ENCODE results near the gene EPHB1. TPM values are rescaled to one million over a fixed set of nuclear protein-coding genes. Genes with fewer than 3 reads are reported as not detected.

EPHB1 gene
- total and polyA plus RNA-seq, 4 donors: 0.23 to 1.7 (median 0.52) TPM

GRCh38 chr3:134768837-134769236 lies 26.2 kb upstream of the EPHB1 start:
- Histone ChIP-seq H3K9ac (ENCODE audit: low read depth in 1 of 2, low read length in 2 of 2) (no peak overlapping the region), H3K27me3 (ENCODE audit: control insufficient read depth in 4 of 4, insufficient read depth in 4 of 4, low read length in 3 of 4) (no peaks in the 10 kb centered on the region), H3K36me3 (ENCODE audit: control insufficient read depth in 4 of 4, insufficient read depth in 3 of 4, low read depth in 1 of 4, low read length in 3 of 4) (no peaks in the 10 kb centered on the region), H3K9me3 (ENCODE audit: control insufficient read depth in 4 of 4, low read length in 3 of 4) (no peaks in the 10 kb centered on the region), H3K27ac (ENCODE audit: low read depth in 1 of 2, low read length in 2 of 2) (no peak overlapping the region), H3K4me1 (ENCODE audit: control insufficient read depth in 4 of 4, insufficient read depth in 4 of 4, low read length in 3 of 4) (no peaks in the 10 kb centered on the region), H3K4me3 (ENCODE audit: low read depth in 1 of 3, low read length in 3 of 3) (no peak overlapping the region)
- no peak for DNase-seq (ENCODE audit: low spot score)
- 98% methylated on average over 5 of the region's 5 CpGs for WGBS
- TF ChIP-seq, protein P1, sequence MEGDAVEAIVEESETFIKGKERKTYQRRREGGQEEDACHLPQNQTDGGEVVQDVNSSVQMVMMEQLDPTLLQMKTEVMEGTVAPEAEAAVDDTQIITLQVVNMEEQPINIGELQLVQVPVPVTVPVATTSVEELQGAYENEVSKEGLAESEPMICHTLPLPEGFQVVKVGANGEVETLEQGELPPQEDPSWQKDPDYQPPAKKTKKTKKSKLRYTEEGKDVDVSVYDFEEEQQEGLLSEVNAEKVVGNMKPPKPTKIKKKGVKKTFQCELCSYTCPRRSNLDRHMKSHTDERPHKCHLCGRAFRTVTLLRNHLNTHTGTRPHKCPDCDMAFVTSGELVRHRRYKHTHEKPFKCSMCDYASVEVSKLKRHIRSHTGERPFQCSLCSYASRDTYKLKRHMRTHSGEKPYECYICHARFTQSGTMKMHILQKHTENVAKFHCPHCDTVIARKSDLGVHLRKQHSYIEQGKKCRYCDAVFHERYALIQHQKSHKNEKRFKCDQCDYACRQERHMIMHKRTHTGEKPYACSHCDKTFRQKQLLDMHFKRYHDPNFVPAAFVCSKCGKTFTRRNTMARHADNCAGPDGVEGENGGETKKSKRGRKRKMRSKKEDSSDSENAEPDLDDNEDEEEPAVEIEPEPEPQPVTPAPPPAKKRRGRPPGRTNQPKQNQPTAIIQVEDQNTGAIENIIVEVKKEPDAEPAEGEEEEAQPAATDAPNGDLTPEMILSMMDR (IDR thresholded peaks at IDR 0.05; ENCODE audit: low read depth, low read length, missing input control): no peak
- TF ChIP-seq EGR1 (IDR thresholded peaks at IDR 0.05; ENCODE audit: low read depth in 2 of 2): no peak
- TF ChIP-seq JUND (IDR thresholded peaks at IDR 0.05): no peak
- TF ChIP-seq, protein P2, sequence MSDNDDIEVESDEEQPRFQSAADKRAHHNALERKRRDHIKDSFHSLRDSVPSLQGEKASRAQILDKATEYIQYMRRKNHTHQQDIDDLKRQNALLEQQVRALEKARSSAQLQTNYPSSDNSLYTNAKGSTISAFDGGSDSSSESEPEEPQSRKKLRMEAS (IDR thresholded peaks at IDR 0.05): no peak
- TF ChIP-seq GABPA (IDR thresholded peaks at IDR 0.05 in 1 of 2, conservative IDR thresholded peaks at IDR 0.05 in 1 of 2): no peak
- no peak for TF ChIP-seq HNF4A (conservative IDR thresholded peaks at IDR 0.05)
- no peak for TF ChIP-seq REST (IDR thresholded peaks at IDR 0.05)
- no peak for TF ChIP-seq NR2F2 (IDR thresholded peaks at IDR 0.05)
- TF ChIP-seq YY1 (IDR thresholded peaks at IDR 0.05): no peak
- TF ChIP-seq, protein P3, sequence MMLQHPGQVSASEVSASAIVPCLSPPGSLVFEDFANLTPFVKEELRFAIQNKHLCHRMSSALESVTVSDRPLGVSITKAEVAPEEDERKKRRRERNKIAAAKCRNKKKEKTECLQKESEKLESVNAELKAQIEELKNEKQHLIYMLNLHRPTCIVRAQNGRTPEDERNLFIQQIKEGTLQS (IDR thresholded peaks at IDR 0.05): no peak
- TF ChIP-seq HNF4G (IDR thresholded peaks at IDR 0.05): no peak
- no peak for TF ChIP-seq RAD21 (IDR thresholded peaks at IDR 0.05)
- no peak for TF ChIP-seq FOXA1 (IDR thresholded peaks at IDR 0.05)
- no peak for TF ChIP-seq FOXA2 (IDR thresholded peaks at IDR 0.05)

DNA sequence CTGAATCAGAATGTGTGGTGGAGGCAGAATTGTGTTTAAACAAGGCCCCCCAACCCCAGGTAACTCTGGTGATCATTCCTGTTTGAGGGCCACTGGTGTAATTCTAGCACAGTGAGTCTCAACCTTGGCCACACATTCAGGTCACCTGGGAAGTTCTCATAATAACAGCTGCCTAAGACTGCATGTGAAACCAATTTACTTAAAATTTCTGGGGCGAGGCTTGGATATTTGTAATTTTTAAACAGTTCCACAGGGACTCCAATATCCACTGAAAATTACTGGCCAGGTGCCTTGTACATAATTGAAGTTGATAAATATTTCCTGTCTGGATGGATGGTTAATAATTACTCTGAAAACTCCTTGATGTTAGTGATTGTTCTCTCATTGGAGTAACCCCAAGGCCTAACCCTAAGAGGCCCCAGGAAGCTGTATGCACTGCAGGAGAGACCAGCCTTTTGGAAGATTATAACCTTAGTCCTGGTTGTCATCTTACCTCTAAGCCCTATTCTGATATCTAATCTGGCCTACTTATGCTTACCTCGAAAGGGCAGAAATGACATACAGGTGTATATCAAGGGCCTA lies 25.7 kb upstream of the EPHB1 start:
- 90% methylated on average over 2 of the region's 2 CpGs for WGBS
- DNase-seq (ENCODE audit: low spot score): no peak
- Histone ChIP-seq H3K9ac (ENCODE audit: low read depth in 1 of 2, low read length in 2 of 2) (no peak overlapping the region), H3K9me3 (ENCODE audit: control insufficient read depth in 4 of 4, low read length in 3 of 4) (no peaks in the 10 kb centered on the region), H3K36me3 (ENCODE audit: control insufficient read depth in 4 of 4, insufficient read depth in 3 of 4, low read depth in 1 of 4, low read length in 3 of 4) (no peaks in the 10 kb centered on the region), H3K27ac (ENCODE audit: low read depth in 1 of 2, low read length in 2 of 2) (no peak overlapping the region), H3K4me1 (ENCODE audit: control insufficient read depth in 4 of 4, insufficient read depth in 4 of 4, low read length in 3 of 4) (no peaks in the 10 kb centered on the region), H3K4me3 (ENCODE audit: low read depth in 1 of 3, low read length in 3 of 3) (no peak overlapping the region), H3K27me3 (ENCODE audit: control insufficient read depth in 4 of 4, insufficient read depth in 4 of 4, low read length in 3 of 4) (no peaks in the 10 kb centered on the region)
- TF ChIP-seq RXRA (IDR thresholded peaks at IDR 0.05) (no peak), HNF4A (conservative IDR thresholded peaks at IDR 0.05) (no peak), SP1 (IDR thresholded peaks at IDR 0.05) (no peak), GABPA (IDR thresholded peaks at IDR 0.05 in 1 of 2, conservative IDR thresholded peaks at IDR 0.05 in 1 of 2) (no peak), NR2F2 (IDR thresholded peaks at IDR 0.05) (no peak), TAF1 (conservative IDR thresholded peaks at IDR 0.05) (no peak)
- TF ChIP-seq, protein P1 (IDR thresholded peaks at IDR 0.05; ENCODE audit: low read depth, low read length, missing input control): no peak
